ENCODE data around the gene ZNG1B.
"Not testable (repeated sequence)": the region's sequence is repeated elsewhere in the genome, so short reads cannot be mapped to it uniquely, and the experiment has no call there.

The ZNG1B gene

DNA sequence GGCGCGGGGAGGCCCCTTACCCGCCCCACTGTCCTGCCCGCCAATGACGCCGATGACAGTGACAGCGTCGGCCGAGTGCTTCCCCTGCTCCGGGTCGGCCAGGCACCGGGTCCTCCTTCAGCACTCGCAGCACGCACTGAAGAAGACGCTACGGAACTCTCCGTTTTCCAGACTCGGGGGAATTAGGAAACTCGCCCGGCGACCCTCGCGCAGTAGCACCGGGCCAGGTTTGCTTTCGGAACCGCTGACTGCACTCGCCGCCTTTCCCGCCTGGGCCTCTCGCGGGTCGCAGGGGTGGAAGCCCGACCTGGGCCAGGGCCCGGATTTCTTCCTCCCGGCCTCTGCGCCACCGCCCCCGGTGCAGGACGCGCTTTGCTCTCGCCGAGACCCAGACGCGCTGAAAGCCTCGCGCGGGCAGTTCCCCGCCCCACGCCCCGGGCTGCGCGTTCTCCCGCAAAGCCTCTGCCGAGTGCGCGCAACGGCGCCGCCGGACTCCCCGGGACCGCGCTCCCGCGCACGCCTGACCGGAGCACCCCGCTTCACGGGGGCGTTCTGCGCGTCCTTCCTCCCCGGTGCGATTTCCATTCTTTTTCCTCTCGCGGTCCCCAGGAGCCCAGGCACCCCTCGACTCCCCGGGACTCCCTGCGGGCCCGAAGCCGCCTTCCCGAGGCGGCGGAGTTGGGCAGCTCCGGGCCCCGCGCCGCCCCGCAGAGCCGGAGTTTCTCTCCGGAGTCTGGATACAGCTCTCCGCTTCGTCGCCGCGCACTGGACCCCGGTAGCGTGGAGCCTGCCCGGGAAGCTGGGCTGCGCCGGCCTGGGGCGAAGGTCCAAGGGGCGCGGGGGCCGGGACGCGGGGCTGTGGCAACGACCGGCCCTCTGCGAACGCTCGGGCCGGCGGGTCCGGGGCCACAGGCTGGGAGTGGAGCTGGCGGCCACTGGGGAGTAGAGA, 65.9 kb downstream of the ZNG1B start:
- DNase-seq (ENCODE audit: low read depth, low spot score), result not testable (repeated sequence)

DNA sequence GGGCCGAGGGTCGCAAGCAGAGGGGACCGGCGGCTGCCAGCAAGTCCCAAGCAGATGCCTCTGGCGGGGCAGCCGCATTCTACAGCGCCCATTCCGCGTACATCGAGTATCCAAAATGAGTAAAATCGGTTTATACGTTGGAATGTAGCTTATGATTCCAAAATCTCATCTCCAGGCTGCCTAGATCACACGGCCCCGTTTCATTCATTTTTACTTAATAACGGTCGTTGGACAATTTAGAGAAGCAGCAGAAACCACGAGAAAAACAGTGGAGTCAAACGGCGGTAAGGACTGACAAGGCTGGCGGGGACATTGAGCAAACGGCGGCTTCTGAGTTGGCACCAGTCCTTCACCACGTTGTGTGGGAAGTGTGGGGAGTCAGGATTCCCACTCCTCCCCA, 66.6 kb downstream of the ZNG1B start:
- not testable (repeated sequence) for DNase-seq (ENCODE audit: low read depth, low spot score)

DNA sequence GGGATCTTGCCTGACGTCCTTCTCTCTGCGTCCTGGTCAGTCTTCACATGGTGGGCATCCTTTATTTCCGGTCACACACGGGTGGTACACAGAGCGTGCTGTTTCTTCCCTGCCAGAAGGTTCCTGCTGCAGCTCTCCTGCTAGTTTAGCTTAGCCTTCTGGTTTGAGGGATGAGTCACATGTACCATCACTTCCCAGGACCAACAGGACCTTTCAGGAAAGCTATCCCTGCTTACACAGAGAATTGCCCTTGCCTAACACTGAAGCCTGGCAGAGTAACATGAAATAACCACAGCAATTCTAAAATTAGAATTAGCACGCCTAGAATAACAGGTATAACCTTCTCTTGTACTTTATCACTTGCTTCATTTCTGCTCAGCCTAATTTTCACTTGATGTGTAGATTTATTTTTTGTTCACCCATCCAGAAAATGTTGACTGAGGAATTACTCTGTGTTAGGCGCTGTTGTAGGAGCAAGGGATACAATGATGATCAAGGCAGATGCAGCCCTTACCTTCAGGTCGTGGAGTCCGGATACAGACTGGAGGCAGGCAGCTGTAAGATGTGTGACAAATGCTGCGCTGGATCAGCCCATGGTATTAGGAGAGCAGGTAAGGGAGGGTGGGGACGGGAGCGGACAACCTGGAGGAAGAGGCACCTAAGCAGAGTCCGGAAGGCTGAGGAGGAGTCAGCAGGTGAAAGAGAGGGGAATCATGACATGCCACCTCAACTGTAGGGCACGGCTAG, 70.1 kb downstream of the ZNG1B start:
- DNase-seq (ENCODE audit: low read depth, low spot score), result not testable (repeated sequence)

DNA sequence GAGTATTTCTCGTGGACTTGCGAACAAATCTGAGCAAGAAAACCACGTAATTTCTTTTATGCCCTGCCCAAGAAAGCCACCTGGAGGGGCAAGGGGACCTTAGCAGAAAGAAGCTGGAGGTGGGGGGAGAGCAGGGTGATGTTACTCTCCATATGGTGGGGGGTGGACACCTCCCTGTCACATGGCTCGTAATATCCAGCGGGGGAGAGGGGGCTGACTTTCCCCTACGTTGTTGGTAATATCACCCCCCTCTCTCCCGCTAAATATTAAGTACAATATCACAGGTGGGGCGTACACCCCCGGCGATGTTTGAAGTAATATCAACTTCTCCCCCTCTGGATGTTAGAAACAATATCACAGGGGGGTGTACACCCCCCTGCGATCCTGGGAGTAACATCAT, 70.7 kb downstream of the ZNG1B start:
- not testable (repeated sequence) for DNase-seq (ENCODE audit: low read depth, low spot score)

DNA sequence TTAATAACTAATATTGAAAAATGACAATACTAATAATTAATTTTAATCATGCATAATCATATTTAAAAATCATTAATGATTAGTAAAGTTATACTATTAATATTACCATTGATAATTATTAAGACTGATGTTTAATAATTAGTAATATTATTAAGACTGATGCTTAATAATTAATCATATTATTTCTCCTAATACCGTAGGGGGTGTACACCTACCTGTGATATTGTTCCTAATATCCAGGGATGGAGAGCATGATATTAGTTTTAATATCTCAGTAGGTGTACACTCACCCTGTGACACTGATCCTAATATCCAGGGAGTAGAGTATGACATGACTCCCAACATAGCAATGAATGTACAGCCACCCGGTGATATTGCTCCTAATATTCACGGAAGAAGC, 73.4 kb downstream of the ZNG1B start:
- not testable (repeated sequence) for DNase-seq (ENCODE audit: low read depth, low spot score)

DNA sequence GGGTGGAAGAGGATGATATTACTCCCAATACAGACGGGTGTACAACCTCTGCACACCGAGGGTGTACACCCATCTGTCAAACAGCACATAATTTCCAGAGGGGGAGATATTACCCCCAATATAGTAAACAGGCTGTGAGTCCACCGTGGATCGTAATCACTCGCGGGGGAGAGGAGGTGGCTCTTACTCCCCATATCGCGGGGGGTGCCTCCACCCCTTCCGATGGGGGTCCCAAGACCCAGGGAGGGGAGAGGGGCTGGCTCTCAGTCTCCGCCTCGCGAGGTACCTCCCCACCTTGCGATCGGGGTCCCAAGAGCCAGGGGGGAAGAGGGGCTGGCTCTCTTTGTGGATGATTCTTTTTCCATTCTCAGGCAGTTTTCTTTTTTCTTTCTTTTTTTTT, 74.4 kb downstream of the ZNG1B start:
- DNase-seq (ENCODE audit: low read depth, low spot score), result not testable (repeated sequence)

DNA sequence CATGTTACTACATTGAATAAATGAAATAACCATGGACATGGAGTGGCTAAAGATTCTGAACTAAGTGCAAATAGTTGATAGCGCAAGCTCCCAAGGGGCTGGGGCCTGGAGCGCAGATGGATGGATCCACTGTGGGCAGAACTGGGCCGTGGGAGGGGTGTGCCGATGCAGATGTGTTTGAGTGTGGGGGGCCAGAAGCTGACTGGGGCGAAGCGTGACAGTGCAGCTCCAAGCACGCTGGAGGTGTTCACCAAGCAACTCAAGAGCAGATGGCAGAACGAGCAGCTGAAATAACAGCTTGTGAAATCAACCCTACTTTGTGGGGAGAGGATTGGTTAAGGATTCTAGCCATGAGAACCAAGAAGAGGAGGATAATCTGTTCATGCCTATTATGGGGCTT, 78.0 kb downstream of the ZNG1B start:
- DNase-seq (ENCODE audit: low read depth, low spot score), result not testable (repeated sequence)

DNA sequence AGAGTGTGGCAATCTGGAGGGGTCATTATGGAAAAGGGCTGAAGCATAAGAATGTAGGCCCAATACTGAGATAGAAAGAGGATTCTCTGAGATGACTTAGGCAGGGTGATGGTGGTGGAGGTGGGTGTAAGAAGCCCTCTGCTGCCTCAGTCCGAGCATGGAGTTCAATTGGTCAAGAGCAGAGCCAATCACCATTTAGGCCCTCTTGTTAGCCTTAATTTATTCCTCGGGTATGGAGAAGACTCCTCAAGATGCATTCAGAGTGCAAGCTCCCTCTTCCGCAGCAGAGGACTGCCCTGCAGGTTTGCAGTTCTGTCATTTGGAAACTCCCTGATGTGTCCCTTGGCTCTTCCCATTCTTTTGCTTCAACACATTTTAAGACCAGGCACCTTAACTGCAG, 78.5 kb downstream of the ZNG1B start:
- not testable (repeated sequence) for DNase-seq (ENCODE audit: low read depth, low spot score)

DNA sequence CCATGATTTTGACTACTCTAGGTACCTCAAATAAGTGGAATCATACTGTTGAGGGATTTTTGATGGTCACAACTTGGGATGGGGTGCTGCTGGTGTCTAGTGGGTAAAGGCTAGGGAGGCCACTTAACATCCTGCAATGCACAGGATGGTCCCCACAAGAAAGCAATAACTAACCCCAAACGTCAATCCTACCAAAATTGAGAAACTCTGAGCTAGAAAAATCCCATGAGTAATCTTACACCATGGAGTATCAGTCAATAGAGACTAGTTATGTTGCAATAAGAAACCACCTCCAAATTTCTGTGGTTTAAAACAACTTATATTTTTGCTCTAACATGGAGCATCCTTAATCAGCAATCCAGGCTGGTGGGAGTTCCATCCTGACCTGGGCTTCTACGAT, 79.5 kb downstream of the ZNG1B start:
- DNase-seq (ENCODE audit: low read depth, low spot score), result not testable (repeated sequence)

DNA sequence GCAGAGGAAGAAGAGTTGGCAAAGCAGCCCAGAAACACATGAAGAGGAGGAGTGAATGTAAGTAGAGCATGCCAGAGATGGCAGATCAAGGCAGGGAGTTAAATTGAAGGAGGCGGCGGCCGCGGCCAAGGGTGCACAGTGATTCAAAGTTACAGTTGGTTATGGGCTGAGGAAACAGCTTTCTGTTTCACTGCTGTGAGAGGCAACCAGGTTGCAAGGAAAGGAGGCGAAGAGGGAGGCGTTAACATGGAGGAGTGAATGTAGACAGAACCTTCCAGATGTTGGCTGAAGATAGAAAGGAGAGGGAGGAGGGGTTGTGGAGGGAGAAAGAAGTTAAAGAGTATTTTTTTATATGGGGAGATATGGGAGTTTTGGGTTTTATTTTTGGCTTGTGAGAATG, 83.3 kb downstream of the ZNG1B start:
- not testable (repeated sequence) for DNase-seq (ENCODE audit: low read depth, low spot score)

DNA sequence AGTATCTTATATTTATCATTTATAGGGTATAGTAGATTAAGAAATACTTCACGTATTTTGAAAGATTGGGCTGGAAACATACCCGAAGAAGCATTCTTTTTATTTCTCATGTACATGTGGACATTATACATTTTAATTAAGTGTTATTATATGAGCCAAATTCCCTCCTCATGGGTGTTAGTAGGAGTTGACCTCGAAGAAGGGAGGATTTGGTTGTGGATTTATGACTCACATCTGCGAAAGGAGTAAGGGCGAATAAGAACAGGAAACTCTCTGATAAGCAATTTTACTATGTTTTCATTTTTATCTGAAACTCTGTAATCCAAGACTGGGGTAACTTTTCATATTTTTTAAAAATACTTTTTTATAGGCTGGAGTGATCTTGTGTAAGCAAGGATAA, 84.0 kb downstream of the ZNG1B start:
- not testable (repeated sequence) for DNase-seq (ENCODE audit: low read depth, low spot score)

DNA sequence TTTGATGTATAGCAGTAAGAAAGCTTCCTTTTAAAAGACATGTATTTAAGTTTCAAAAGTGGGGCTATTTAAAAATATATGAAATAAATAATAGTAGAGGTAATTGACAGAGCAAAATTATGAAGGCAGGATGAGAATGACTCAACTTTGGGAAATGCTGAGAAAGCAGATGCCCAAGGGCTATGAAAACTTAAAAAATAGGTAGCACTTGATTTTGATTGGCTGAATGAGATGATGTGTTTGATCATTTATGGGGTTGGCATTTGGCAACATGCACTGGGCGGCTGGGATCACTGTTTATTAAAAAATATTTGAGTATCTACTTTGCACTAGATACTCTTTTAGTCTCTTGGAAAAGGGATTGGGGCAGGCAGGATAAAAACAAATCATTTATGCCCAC, 87.5 kb downstream of the ZNG1B start:
- not testable (repeated sequence) for DNase-seq (ENCODE audit: low read depth, low spot score)

DNA sequence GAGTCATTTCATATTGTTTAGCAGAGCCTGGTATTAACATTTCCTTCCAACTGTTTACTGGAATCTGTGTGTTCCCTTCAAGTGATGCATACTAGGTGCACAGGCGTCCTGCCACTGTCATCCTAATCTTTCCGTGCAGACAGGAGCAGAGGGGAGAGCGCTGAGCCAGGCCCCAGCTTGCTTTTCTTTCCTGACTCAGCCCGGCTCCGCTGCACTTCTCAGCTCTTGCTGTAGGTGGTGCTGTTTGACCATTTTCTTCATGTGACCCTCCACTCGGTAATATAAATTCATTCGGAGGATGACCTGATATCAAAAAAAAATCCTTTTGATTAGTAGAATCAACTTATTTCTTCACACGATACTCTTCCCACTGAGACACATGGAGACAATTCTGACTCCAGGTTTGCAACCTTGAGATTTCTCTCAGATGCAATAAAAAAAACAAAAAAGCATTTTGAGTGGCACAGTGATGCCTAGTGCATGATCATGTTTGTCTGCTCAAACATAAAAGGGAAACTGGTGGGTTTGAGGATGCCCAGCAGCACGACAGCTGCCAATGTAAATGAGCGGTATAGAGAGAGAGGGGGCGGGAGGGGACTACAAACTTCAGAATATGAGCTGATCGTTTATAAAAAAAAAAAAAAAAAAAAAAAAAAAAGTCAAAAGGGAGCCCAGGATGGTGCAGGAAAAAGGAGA, 90.0 kb downstream of the ZNG1B start:
- not testable (repeated sequence) for DNase-seq (ENCODE audit: low read depth, low spot score)

DNA sequence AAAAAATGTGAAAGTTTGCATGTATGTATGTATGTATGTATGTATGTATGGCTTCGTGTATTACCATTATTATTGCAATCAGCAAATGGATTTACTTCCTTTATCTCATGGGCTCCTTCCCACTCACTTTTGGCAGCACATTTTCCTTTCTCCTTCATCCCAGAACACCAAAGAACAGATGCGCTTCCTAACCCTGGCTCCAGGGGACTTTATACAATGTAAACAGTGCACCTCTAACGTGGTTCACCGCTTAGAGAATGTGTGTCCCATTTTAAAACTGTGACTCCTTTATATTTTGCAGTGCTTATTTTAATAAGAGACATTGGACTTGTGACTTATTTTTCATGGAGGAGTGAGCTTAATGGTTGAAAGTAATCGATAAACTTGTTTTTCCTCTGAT, 90.6 kb downstream of the ZNG1B start:
- DNase-seq (ENCODE audit: low read depth, low spot score), result not testable (repeated sequence)

DNA sequence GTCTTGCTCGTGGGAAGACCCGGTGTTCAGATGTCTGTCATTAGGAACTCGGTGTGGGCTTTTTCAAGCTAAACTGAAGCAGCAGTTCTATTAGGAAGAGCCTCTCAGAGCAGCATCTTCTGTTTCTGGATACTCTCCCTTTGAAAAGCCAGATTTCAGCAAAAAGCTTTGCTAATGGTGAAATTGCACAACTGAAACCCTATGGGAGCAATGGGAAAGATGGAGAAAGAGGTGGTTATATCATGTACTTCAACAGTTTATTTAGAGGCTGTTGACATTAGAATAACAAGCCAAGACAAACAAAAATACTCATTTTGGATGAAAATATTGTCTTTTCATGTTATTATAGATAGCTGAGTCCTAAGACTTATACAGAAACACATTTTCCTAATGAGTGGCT, 91.4 kb downstream of the ZNG1B start:
- DNase-seq (ENCODE audit: low read depth, low spot score), result not testable (repeated sequence)

DNA sequence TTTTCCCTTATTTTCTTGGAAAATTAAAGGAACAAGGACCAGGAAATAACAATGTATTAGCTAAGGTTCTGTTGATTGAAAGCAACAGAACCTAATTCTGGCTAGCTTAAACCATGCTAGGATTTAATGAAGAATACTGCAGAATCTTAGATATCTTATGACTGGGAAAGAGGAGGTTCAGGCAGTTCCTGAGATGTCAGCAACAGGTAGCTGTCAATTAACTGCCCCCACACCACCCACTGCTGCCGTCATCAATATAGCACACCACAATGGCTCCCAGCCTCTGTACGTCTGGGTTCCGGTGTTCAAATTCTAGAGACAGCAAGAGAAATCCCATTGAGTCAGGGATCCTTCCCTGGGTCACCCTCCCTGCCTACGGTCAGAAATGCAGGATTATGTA, 95.5 kb downstream of the ZNG1B start:
- DNase-seq (ENCODE audit: low read depth, low spot score), result not testable (repeated sequence)

DNA sequence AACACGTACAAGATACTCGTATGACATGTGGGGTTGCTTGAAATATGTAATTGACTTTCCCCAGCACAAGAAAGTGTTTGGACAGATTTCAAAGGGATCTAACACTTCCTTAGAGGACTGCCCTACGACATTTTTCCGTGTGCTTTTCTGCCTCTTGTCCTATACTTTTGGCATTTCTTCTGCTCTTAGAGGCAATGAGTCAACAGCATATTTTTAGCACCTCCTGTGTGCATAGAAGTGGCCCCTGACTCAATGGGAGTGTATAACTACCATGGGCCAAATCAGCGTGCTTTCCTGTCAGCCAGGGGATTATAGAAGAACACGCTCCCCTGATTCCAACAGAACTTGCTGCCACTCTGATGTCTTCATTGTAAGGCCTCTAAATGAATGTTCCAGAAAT, 99.1 kb downstream of the ZNG1B start:
- not testable (repeated sequence) for DNase-seq (ENCODE audit: low read depth, low spot score)

DNA sequence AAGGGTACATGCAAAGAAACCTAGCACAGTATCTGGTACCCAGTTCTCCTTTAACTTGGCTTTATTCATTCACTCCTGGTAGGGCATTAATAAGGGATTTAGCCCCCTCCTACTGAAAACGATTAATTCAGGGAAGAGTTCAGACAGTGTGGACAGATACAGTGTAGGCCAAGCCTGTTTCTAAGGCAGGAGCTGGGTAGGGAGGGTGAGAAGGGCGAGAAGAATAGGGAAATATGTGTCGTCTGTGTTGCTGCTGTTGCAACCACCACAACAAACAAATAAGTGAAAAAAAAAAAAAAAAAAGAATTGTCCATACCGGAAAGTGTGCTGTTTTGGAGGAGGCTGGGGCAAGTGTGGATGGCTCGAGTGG, 103.3 kb downstream of the ZNG1B start:
- DNase-seq (ENCODE audit: low read depth, low spot score), result not testable (repeated sequence)

DNA sequence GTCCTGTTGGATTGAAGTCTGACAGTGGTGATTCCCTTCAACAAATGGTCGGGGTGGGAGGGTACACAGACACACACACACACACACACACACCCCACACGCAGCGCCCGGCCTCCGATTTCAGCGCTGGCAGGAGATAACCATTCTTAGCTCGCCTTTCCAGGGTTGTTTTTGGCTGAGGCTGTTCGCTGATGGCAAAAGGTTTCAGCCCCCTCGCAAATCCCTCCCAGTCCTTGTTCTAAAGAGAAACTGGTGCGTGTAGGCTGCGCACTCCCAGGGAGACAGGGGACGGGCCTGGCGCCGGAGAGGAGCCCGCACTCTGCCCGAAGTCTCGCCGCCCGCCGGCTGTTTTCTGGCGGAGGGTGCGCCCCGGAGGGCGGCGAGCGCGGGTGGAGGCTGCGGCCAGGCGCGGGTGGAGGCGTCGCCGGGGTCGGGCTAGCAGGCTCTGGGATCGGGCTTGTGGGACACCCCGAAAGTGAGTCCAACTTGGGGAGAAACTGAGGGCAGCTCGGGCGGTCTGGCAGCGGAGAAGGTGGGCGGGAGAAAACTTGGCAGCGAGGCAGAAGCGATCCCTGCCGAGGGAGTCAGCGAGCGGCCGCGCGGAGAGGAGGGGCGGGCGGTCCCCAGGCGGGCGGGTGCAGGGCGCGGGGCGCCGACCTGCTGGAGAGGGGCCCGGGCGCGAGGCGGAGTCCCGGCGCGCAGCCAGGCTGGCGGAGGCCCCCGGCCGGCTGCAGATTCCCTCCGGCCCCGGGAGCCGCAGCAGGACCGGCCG, 103.9 kb downstream of the ZNG1B start:
- not testable (repeated sequence) for DNase-seq (ENCODE audit: low read depth, low spot score)

DNA sequence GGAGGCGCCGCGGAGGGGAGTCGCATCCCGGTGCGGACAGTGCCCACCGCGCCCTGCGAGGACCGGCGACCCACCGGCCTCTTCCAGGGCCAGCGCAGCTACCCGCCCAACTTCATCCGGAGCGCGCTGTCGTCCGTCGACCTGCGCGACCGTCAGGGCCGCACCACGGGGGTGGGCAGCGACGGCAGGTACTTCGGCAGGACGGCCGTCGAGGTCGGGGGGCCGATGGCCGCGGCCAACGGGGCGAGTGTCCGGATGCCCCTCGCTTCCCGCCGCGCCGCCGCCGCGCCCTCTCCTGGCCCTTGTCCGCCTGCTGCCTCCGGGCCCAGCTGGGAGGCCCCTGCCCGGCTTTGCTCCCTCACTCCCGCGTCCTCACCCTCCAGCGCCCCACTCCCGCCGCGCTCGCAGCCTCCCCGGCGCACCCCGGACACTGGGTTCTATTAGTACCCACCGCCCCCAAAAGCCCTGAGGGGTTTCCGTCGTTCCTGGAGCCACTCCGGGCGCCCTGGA, 104.5 kb downstream of the ZNG1B start:
- DNase-seq (ENCODE audit: low read depth, low spot score), result not testable (repeated sequence)

DNA sequence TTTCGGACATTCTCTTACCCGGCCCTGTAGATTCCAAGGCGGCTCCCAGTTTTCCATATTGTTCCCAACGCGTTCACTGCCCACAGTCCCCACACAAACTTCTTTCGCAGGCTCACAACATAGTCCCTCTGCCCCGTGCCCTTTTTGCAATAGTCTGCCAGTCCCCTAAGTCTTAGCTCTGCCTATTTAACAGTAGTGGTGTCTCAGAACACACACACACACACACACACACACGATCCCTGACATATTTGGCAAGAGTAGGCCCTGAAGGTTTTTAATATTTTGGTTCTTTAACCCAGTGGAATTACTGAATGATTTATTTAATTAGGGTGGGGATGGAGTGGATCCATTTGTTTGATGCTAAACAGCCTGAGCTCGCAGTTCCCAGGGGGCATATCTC, 105.0 kb downstream of the ZNG1B start:
- DNase-seq (ENCODE audit: low read depth, low spot score), result not testable (repeated sequence)
